GM12801 (cell line): ENCODE results near the gene GAPVD1.

Source experiments
- TF ChIP-seq, protein P1 (sequence below): IDR thresholded peaks from one replicate; pipeline ENCODE4 v1.5.1; 2011; ENCODE audit warnings: control low read depth; ENCODE audit not compliant: insufficient read length; ENCODE audit errors: extremely low read depth

Gene GAPVD1

DNA sequence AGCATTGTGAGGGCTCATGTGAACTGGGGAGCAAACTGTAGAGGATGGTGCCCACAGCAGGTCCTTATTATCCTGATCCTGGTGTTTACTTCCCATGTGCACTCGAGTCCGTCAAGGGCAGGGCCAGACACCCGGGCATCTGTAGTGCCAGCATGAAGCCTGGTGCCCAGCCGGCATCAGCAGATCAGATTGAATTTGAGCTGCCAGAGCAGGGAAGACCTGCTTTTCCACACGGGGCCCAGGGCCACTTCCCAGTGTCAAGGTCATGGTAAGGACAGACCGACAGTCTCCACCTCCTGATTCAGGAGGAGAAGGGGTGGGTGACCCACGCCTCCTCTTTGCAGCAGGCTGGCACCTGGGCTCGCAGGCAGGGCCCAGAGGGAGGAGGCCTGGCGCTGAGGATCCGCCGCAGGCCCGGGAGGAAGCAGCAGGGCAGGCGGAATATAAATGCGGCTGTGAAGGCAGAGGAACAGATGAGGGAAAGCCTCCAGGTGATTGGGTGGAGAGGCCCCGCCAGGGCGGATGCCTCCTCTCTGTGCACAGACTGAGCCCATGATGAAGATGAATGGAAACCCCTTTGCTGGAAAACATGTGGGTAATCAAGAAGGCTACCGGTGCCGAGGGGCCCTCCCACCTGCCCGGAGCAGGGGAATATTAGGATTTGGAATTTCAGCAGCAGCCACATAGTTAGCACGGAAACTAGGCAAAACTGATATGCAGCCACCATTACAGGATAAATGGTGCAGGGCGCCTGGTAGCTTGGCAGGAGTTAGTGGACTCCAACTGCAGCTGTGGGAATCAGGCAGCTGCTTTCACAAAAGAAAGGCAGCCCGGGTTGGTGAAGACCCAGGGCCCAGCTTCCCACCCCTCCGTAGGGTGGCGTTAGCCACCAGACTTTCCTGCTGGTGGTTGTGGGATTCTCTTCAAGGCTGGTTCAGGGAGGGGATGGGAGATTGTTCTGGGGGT, 114.9 kb downstream of the GAPVD1 start:
- TF ChIP-seq, protein P1, sequence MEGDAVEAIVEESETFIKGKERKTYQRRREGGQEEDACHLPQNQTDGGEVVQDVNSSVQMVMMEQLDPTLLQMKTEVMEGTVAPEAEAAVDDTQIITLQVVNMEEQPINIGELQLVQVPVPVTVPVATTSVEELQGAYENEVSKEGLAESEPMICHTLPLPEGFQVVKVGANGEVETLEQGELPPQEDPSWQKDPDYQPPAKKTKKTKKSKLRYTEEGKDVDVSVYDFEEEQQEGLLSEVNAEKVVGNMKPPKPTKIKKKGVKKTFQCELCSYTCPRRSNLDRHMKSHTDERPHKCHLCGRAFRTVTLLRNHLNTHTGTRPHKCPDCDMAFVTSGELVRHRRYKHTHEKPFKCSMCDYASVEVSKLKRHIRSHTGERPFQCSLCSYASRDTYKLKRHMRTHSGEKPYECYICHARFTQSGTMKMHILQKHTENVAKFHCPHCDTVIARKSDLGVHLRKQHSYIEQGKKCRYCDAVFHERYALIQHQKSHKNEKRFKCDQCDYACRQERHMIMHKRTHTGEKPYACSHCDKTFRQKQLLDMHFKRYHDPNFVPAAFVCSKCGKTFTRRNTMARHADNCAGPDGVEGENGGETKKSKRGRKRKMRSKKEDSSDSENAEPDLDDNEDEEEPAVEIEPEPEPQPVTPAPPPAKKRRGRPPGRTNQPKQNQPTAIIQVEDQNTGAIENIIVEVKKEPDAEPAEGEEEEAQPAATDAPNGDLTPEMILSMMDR = no peak

DNA sequence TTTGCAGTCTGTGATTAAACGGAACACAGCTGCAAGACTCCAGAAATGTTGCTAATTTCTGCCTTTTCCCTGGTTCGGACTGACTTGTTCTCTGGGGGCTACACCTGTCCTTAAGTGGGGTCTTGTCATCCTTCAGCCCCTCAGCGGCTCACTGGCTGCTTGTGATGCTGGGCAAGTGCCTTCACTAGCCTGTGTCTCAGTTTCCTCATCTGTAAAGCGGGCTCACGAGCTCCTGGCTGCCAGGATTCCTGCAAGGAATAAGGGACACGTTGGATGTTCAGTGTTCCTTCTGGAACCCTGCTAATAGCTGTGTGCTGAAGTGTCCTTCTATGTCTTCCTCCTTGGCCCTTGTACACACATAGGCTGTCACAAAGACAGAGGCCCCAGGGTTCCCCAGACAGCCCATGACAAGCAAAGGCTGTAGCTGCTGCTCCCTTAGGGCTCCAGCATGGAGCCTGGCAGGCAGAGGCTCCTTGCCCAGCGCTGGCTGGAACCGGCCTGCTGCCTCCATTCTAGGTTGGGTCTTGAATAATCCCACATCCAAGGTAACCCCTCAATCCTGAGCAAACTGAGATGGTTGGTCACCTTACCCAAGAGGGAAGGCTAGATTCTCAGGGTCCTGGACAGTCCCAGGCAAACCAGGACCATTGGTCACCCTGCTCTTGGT, 116.1 kb downstream of the GAPVD1 start:
- TF ChIP-seq, protein P1 = no peak

DNA sequence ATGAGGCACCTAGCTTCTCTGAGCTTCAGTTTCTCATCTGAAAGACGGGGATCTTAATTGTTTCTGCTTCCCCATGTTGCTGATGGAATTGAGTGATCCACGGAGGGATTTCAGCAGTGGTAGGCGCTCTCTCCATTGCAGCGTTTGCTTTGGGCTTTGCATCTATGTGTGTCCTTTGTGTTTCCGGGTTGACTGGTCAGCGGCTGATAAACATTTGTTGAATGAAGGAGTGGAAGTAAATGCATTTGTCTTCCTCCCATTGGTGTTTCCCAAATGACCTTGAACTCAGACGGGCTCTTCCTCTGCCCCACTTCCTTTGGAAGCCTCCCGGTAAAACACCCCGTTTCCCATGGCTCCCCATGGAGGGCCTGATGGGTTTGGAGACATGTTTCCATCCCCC, 117.2 kb downstream of the GAPVD1 start:
- TF ChIP-seq, protein P1 = no peak

DNA sequence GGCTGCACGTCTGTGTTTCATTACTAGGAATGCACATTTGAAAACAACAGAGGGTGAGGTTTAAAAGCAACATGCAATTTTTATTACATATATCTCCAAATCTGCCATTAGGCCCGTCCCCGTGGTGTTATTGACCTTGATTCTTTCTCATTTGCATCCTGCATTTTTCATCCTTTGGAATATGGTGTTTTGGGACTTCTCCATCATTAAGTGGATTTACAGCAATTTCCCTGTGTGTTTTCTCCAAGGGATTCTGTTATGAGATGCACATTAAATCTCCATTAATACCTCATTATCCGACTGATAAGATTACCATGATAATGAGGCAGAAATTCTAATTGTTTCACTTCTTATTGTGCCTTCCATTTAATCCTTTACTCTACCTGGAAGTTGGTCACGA, 117.6 kb downstream of the GAPVD1 start:
- TF ChIP-seq, protein P1 = no peak

DNA sequence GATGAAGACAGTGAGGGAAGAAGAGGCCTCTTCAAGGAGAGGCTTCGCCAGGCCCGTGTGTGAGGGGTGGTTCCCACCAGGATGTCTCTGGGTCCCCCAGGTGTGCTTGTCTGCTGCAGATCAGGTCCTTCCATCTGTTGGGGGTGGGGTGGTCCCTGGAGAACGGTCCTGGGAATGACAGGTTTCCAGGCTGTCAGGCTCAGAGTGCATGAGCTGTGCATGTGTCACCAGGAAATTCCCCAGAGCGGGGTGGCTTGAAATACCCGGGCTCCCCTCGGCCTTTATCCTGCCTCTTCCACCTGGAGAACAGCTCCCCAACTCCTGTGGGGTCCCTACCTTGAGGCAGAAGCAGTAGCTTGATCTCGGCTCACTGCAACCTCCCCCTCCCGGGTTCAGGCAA, 118.8 kb downstream of the GAPVD1 start:
- TF ChIP-seq, protein P1 = no peak

DNA sequence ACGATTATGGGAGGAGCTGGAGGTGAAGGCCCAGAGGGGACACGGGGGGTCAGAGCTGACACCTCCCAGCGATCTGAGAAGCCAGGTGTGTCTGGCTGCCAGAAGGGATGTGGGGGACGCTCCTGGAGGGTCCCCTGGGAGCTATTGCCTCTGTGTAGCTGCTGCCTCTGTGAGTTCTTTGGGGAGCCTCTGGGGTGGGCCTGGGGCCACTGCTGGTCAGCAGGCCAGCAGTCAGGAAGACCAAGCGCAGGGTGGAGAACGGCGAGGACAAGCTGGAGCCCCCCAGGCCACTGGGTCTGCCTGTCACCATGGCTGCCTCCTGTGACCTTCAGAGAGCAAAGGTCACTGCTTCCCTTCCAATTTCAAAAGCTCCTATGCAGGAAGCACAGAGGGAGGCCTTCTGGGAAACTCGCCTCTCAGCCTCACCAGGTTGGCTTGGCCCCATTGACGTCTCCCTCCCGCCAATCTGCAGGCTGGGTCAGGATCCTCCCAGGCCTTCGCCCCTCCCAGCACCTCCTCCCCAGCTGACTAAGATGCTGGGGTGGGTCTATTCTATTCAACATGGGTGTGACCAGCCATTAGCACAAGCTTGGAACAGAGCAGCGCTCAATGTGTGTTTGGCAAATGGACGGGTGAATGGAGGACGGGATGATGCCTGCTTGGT, 126.4 kb downstream of the GAPVD1 start:
- TF ChIP-seq, protein P1 = no peak

DNA sequence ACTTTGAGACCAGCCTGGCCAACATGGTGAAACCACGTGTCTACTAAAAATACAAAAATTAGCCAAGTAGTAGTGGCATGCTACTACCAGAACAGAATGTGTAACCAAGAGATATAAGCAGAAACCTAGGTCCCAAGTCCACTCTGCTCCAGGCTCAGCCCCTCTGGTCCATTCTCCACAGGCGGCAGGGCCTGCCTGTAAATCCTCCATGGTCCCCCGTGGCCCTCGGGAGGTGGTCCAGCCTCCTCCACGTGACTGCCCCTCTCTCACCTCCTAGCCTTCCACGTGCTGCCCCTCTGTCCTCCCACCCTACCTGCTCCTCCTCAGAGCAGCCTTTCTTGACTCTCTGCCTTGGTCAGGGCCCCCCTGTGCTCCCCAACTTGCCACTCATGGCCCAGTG, 127.4 kb downstream of the GAPVD1 start:
- TF ChIP-seq, protein P1 = no peak
